Measurements from ENCODE around the gene RMI1. TPM values are rescaled to one million over a fixed set of nuclear protein-coding genes. Genes with fewer than 3 reads are reported as not detected.

The RMI1 gene
- total and polyA plus RNA-seq, 2 of the 8 experiments (the other 6 are each of a cell fraction or from before 2014, with no cell fraction given): 3.0 to 34.1 TPM

- TF ChIP-seq TBP (IDR thresholded peaks at IDR 0.05; ENCODE audit: low read depth, low read length): peak; percentile 53; the same call in 1 of the 2 replicates
- peak; percentile 80 for TF ChIP-seq CREB1 (IDR thresholded peaks at IDR 0.05)
- TF ChIP-seq SP2 (IDR thresholded peaks at IDR 0.05; ENCODE audit: low read length): peak; percentile 88
- TF ChIP-seq SP4 (IDR thresholded peaks at IDR 0.05; ENCODE audit: low read length): peak; percentile 84; the same call in 1 of the 2 replicates
- TF ChIP-seq RAD21 (IDR thresholded peaks at IDR 0.05 in 1 of 2, conservative IDR thresholded peaks at IDR 0.05 in 1 of 2; ENCODE audit: low read depth in 2 of 2, low read length in 2 of 2): no peak
- TF ChIP-seq JUN (IDR thresholded peaks at IDR 0.05; ENCODE audit: low read depth, low read length): no peak
- no peak for TF ChIP-seq KDM5A (IDR thresholded peaks at IDR 0.05; ENCODE audit: low read length)
- TF ChIP-seq RNF2 (IDR thresholded peaks at IDR 0.05; ENCODE audit: borderline replicate concordance, low read depth, low read length, missing control alignments, poor library complexity, severe bottlenecking): no peak
- no peak for TF ChIP-seq RFX5 (IDR thresholded peaks at IDR 0.05; ENCODE audit: borderline replicate concordance, low read depth, low read length)
- TF ChIP-seq NRF1 (IDR thresholded peaks at IDR 0.05; ENCODE audit: low read depth, low read length): no peak
- TF ChIP-seq KDM4A (IDR thresholded peaks at IDR 0.05; ENCODE audit: low read depth, low read length, severe bottlenecking): no peak
- no peak for TF ChIP-seq CTCF (IDR thresholded peaks at IDR 0.05; ENCODE audit: control extremely low read depth in 1 of 3, insufficient read depth in 1 of 3, low read depth in 1 of 3, low read length in 3 of 3)
- no peak for TF ChIP-seq TCF12 (IDR thresholded peaks at IDR 0.05; ENCODE audit: low read depth, low read length)
- TF ChIP-seq TAF1 (IDR thresholded peaks at IDR 0.05; ENCODE audit: low read depth, low read length): peak; percentile 82
- TF ChIP-seq NANOG (IDR thresholded peaks at IDR 0.05; ENCODE audit: insufficient read depth, low read depth, low read length, poor library complexity, severe bottlenecking): peak; percentile 5
- peak; percentile 84 for TF ChIP-seq PHF8 (conservative IDR thresholded peaks at IDR 0.05; ENCODE audit: low read depth, low read length)
- no peak for TF ChIP-seq EGR1 (IDR thresholded peaks at IDR 0.05; ENCODE audit: borderline replicate concordance, low read depth, low read length)
- TF ChIP-seq CHD1 (IDR thresholded peaks at IDR 0.05; ENCODE audit: low read depth, low read length): no peak
- TF ChIP-seq E2F6 (IDR thresholded peaks at IDR 0.05): no peak
These were observed 702 bp upstream of the RMI1 start, which contains the start of gene HNRNPK (continued) for GRCh38 chr9:83979812-83980394.
